Right hindlimb (tissue), 1 donor: ENCODE data around the gene VTA1.
"Not testable (repeated sequence)": the region's sequence is repeated elsewhere in the genome, so short reads cannot be mapped to it uniquely, and the experiment has no call there.

Source experiments
- DNase-seq: peaks from one replicate; pipeline ENCODE4 v3.0.0-alpha.2; 2018

The VTA1 gene

DNA sequence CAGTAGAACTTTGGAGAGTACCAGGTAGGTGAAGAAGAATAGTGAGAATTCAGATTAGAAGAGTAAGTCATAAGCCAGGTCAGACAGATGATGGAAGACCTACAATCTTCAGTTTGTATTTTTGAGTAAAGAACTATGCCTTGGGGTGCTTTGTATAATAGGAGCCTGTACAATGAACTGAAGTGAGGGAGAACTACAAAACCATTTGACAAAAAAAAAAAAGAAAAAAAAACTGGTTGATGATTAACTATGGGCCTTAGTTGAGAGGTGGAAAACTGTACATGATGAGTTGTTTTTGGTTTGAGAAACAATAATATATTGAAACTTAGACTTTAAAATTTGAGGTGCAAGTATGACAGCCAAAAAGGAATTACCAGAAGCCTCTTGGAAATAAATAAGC lies 25.7 kb downstream of the VTA1 start:
- no peak for DNase-seq

DNA sequence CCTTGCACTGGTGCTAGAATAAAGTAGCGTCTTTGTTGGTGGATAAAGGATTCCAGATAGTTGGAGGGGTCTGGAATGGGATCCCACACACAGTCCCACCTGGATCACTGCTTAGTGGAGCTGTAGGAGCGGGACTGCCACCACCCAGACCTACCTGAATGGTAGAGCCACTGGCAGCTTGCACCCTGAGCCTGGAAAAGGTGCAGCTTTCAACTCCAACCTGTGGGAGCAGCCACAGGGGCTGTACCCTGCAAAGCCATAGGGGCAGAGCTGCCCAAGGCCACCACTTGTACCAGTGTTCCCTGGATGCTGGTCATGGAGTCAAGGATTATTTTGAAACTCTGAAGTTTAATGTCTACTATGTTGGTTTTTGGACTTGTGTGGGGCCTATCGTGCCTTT lies 26.9 kb downstream of the VTA1 start:
- DNase-seq, result no peak

DNA sequence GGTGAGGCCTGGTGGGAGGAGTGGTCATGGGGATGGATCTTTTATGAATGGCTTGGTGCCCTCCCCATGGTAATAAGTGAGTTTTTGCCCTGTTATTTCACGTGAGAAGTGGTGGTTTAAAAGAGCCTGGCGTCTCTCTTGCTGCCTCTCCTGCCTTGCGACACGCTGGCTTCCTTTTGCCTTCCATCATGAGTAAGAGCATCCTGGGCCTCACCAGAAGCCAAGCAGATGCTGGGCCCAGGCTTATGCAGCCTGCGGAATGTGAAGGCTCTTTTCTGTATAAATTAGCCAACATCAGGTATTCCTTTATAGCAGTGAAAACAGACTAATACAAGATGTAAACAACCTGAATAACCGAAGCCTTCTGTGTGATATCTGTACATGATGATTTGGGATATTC lies 27.6 kb downstream of the VTA1 start:
- no peak for DNase-seq

DNA sequence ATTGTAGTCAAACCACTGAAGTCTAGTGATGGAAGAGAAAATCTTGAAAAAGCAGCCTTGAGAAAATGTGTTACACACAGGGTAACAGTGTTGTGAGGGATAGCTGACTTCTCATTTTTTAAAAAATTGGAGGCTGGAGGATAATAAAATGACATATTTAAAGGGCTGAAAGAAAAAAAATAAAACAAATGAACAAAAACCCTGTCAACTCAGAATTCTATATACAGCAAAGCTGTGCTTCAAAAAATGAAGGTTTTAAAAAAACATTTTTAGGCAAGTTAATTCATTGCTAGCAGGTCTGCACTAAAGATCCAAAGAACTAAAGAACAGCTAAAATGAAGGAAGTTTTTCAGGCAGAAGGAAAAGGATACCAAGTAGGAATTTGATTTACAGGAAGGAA lies 31.1 kb downstream of the VTA1 start:
- no peak for DNase-seq

DNA sequence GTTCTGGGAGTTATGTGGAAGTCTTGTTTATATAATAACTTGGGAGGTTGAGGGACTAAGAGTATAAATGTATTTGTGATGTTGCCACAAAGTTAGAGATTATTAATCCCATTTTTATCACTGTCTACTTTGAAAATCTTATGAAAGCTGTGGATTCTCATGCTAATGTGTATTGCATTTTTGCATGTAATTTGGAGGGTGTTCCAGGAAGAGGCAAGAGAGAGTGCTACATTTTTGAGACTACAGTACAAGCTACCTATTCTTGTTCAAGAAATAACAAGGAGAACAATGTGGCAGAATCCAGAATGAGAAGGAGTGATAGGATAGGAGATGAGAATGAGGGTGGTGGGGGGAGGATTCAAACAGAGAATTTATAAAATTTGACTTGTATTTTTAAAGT lies 34.9 kb downstream of the VTA1 start:
- no peak for DNase-seq

DNA sequence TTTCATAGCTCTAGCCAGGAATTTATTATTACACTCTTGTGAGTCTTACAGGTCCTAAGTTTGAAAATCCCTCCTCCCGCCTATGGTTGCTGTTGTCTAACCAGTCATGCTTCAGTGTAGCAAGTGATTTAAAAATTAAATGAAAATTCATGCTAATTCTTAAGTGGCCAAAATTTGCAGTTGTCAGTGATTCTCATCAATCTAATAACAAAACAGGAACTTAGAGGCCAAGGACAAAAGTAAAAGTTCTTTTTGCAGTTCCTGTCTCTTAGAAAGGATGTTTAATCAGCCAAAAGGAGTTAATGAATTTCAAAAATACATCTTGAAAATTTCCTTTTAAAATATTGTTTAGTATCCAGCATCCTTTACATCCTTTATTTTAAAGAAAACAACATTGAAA lies 36.3 kb downstream of the VTA1 start:
- no peak for DNase-seq

DNA sequence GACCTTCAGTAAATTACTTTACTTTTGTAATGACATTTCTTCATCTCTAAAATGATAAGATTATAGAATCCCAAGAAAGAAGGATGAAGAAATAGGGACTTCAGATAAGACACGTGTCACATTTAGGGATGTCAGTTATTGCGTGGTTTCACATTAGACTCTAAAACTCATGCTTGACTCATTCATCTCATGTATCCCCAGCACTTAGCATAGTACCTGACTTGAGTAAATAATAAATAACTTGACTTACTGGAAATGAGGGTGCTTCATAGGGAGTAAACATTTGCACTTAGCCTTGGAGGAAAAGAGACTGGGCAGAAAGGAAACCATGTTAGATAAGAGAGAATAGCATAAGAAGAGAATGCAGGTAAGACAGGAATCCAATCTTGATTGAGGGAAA lies 37.2 kb downstream of the VTA1 start:
- no peak for DNase-seq

DNA sequence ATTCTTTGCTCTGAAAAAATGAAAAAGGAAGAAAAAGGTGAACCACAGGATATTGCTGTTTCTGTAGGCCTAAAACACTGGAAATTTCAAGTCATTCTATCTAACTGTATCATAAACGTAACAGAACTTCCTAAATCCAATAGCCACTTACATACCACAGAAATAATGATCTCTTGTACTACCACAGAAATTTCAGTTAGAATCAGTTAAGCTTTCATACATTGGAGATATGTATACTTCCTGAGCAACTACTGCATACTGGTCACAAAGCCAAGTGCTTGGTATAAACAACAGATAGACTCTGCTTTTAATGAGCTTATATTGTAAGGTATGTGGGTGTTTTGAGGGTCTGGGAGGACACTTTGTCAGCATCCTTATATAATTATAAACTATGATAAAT lies 38.6 kb downstream of the VTA1 start:
- no peak for DNase-seq

DNA sequence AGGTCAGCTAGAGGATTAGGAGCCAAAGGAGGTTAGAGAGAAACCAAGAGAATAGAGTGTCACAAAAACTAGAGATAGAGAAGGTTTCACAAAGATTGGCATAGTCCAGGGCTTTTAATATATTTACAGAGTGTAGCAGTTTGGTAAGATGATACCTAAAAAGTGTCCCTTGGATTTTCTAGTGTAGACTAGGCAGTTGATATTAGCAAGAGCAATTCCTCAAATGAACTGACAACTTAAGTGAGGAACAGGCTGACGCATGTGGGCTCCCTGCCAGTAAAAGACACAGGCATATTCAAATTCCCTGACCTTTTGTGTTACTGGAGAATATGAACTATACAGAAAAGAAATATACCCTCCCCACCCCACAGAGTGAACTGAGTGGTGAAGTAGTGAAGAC lies 40.1 kb downstream of the VTA1 start:
- peak; percentile 28 for DNase-seq

DNA sequence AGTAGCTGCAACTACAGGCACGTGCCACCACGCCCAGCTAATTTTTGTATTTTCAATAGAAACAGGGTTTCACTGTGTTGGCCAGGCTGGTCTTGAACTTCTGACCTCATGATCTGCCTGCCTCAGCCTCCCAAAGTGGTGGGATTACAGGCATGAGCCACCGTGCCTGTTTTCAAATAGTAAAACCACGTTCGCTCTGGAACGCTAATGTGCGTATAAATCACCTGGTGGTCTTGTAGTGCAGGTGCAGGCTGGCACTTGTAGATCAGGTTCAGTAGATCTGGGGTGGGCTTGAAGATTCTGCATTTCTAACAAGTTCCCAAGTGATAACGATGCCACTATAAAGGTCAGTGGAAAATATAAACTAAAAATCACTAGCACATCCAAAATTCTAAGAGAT lies 41.3 kb downstream of the VTA1 start:
- not testable (repeated sequence) for DNase-seq

DNA sequence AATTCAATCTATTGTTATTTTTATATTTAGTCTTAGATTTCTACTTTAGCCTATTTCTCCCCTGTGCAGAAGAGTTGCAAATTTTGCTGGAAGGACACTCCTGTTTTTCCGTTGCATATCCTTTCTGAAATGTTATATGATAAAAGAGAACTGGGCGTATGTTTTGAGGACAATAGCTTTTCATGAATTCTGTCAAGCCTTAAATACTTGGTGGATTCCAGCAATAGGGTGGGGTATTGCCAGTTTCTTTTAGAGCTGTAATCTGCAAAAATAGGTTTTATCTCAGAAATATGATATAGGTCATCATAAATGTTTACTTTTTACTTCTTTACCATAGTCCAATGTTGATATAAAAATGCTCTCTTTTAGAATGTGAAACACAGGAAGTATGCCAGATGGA lies 42.0 kb downstream of the VTA1 start:
- no peak for DNase-seq

DNA sequence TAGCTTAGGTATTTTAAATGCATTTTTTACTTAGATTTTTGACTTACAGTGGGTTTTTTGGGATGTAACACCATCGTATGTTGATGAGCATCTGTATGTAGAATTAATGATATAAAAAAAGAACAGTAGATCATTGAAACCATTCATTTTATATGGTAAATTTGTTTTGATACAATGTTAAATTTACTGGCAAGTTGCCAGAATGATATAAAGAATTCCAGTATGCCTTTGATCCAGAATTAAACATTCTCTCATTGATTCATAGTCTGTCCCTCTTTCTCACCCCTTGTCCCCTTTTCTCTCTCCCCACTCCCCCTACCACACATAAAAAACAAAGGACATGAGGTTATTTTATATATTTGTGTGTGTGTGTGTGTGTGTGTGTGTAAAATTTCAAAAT lies 45.3 kb downstream of the VTA1 start:
- no peak for DNase-seq

DNA sequence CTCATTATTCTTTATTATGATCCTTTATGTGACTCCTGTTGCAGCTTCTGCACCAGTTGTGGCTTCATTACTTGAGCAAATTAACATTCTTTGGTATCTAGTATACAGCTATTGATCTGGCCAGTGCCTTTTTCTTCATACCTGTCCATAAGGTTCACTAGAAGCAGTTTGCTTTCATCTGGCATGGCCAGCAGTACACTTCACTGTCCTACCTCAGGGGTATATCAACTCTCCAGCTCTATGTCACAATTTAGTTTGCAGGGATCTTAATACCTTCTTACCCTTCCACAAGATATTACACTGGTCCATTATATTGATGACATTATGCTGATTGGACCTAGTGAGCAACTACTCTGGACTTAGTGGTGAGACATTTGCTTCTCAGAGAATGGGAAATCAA lies 46.6 kb downstream of the VTA1 start:
- DNase-seq, result no peak

DNA sequence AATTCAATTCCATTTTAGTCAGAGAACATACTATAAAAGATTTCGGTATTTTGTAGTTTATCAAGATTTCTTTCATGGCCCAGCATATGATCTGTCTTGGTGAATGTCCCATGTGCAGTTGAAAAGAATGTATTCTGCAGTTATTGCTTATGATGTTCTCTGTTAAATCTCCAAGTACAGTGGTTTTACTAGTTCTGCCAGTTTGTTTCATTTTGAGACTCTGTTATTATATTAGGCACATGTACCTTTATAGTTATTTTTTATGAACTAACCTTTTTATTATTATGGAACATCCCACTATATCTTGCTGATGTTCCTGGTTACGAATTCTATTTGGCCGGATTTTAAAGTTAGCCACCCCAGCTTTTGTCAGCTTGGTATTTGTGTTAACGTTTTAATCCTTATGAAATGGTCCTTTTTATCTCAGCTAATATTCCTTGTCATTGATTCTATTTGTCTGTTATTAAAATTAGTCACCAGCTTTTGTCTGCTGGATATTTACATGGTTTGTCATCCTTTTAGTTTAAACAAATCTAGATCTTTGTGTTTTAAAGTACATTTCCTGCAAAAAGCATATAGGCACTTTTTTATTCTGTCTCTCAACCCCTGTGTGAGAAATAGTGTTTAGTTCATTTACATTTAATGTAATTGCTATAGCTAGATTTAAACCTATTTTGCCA lies 48.9 kb downstream of the VTA1 start:
- DNase-seq, result no peak

DNA sequence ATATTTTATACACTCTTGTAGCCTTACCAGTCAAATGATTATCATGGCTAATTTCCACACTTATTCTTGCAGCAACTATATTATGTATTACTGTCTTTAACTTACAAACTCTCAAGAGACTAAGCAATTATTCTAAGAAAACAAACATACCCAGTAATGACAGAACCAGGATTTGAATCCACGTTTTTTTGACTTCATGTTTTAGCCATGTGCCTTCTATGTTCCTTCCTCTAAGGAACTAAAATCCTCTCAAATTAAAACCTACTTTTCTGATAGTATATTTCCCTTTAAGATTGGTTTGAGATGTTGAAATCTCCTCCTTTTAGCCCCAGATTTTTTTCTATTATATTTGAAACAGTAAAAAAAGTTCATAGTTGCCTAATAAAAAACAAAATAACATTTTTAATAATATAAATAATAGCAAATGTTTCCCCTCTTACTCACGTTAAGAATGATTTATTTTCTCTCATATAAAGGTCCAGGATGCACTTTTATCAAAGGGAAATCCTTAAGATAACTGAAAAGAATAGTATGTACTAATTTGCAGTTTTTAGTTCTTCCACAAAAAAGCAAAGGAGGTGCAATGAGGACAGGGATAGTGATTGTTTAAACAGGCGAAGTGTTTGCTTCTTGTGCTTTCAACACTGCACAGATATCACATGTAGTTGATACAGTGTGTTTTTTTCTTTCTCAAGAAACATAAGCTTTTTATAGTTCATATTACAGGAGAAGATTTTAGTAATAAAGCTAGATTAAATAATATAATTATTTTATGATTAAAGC lies 54.0 kb downstream of the VTA1 start:
- DNase-seq, result no peak

DNA sequence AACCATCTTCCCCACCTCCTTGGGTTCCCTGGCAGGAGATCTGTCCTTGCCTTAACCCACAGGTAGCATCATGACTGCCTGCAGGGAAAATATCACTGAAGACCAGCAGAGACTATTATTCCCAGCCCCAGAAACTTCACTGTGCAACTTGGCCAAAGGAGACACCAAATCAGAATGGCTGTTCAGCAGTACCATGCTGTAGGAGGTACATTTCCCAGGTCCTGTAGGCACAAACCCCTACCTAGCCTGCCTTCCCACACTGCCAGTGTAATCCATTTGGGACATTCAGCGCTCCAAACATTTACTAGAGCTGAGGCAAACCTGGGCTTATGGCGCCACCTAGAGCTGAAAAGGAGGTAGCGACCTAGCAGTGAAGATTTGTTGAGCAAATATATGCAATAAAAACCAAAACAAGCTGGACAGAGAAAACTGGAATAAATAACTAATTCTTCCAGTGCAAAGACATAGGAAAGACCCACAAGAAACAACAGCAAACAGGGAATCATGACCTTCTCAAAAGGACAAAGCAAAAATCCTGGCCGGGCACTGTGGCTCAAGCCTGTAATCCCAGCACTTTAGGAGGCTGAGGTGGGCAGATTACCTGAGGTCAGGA lies 60.3 kb downstream of the VTA1 start:
- peak; percentile 22 for DNase-seq

DNA sequence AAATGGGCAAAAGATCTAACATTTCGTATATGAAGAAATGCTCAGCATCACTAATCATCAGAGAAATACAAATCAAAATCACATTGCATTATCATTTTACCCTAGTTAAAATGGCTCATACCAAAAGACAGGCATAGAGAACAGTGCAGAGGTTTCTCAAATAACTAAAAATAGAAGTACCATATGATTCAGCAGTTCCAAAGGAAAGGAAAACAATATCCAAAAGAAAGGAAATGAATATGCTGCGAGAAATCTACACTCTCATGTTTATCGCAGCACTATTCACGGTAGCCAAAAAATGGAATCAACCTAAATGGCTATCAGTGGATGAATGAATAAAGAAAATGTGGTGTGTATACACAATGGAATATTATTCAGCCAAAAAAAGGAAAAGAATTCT lies 63.5 kb downstream of the VTA1 start:
- no peak for DNase-seq

DNA sequence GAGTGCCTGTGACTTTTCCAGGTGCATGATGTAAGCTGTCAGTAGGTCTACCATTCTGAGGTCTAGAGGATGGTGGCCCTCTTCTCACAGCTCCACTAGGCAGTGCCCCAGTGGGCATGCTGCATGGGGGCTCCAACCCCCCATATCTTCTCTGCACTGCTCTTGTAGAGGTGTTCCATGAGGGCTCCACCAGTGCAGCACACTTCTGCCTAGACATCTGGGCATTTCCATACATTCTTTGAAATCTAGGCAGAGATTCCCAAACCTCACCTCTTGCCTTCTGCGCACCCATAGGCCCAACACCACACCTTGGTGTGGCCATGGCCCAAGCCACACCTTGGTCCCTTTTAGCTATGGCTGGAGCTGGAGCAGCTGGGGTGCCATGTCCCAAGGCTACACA lies 66.3 kb downstream of the VTA1 start:
- DNase-seq, result no peak

DNA sequence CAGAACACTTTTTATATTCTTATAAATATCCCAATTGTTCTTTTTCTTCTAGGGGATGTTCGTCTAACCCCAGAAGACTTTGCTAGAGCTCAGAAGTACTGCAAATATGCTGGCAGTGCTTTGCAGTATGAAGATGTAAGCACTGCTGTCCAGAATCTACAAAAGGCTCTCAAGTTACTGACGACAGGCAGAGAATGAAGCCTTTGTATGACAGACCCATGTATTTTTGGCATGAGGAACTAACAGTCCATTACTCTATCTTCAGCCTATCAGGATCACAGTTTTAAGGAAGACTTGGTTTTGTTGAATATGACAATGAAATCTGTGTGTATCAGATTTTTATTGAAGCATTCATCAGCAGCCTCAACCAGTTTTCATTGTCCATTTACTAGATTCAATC lies 71.4 kb downstream of the VTA1 start:
- no peak for DNase-seq

DNA sequence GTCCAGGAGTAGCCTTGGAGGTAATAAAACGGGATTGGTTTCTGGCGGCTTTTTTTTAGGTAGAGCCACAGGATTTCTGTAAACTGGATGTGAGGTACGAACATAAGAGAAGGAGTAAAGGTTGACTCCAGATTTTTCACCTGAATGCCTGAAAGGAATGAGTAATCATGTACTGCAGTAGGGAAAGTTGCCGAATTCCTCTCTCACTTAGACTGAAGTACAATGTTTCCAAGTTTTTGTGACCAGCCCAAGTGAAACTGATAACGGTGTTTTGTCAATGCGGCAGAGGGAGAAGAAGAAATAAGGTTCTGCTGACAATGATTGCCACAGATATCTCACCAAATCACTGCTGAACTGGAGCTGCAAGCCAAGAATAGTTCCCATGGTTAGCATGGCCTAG lies 75.0 kb downstream of the VTA1 start:
- no peak for DNase-seq

DNA sequence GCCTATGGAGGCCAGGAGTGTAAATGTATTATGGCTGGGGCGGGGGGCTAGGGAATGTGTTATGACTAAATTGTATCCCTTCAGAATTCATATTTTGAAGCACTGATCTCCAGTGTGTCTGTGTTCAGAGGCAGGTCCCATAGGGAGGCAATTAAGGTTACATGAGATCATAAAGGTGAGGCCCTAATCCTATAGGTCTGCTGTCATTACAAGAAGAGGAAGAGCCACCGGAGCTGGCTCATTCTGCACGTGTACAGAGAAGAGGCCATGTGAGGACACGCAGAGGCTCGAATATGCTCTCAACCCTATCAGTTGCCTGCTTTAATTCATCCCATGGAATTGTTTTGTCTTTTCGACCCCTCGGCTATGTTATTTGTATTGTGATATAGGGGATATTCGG lies 76.9 kb downstream of the VTA1 start:
- no peak for DNase-seq

DNA sequence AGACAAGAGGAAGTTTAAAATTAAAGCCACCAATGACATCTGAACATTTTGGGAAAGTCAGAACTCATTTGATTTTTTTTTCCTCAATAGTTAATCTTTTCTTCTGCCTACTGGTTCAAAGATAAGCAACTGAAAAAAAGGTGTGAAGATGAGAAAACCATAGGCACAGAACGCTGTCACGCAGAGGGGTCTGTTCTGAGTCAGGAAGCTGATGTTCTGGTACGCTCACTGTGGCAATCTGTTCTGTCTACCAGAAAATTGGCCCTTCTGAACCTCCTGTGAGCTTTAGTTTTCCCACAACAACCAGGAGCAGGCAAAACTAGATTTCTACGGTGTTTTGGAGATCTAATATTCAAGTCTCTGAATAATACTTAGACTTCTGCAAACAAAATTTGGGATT lies 78.1 kb downstream of the VTA1 start:
- DNase-seq, result no peak

DNA sequence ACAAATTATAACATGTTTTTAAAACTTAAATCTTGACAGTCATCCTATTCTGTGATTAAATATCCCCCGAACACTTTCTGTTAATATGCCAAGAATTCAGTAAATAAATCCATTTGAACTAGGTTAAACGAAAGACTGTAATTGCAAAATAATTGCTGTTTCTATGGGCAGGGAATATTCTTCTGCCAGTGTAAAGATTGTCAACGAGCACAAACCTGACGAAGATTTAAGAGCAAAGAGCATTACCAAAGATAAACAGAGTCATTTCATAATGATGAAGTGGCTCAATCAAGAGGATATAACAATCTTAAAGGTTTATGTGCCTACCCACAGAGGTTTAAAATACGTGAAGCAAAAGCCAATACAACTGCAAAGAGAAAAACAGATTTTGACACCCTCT lies 78.5 kb downstream of the VTA1 start:
- no peak for DNase-seq

DNA sequence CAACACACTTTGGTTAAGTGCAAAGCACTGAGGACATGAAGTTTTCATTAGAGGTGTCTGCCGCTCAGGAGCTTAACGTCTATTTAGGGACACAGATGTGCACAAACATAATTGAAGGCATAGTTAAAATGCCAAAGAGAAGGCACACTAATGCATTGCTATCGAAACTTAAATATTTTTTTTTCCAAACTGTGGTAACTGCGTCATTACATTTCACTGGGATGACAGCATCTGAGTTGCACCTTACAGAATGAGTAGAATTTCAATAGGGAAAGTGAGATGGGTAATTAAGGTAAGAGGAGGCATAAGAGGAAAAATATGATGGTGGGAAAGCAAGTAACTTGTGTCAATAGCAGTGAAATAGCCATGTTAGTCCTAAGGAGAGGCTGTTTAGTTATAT lies 79.7 kb downstream of the VTA1 start:
- DNase-seq, result no peak
